Gastrocnemius medialis (tissue), 4 donors: Measurements from ENCODE around the gene FAM199X.

Experiments
- POLR2A ChIP-seq, 2 donors: fragments of 450-650 bp; IDR thresholded peaks; one replicate each; pipeline ENCODE4 v1.6.1; 2017; ENCODE audit warnings: antibody characterized with exemption in 2 of 2, mild to moderate bottlenecking in 2 of 2, moderate library complexity in 2 of 2
- TF ChIP-seq, protein P1 (sequence below), 5 experiments: fragments of 450-650 bp in 3 of 5; fragments of 200-600 bp in 2 of 5; sonication (generic) in 2 of 5; IDR thresholded peaks in 4 of 5; conservative IDR thresholded peaks in 1 of 5; 1 replicate in 4 of 5; 2 replicates in 1 of 5; pipeline ENCODE4 v1.5.1; 2016 to 2019; ENCODE audit warnings: antibody characterized with exemption in 5 of 5, mild to moderate bottlenecking in 3 of 5, moderate library complexity in 3 of 5

- TF ChIP-seq, protein P1, sequence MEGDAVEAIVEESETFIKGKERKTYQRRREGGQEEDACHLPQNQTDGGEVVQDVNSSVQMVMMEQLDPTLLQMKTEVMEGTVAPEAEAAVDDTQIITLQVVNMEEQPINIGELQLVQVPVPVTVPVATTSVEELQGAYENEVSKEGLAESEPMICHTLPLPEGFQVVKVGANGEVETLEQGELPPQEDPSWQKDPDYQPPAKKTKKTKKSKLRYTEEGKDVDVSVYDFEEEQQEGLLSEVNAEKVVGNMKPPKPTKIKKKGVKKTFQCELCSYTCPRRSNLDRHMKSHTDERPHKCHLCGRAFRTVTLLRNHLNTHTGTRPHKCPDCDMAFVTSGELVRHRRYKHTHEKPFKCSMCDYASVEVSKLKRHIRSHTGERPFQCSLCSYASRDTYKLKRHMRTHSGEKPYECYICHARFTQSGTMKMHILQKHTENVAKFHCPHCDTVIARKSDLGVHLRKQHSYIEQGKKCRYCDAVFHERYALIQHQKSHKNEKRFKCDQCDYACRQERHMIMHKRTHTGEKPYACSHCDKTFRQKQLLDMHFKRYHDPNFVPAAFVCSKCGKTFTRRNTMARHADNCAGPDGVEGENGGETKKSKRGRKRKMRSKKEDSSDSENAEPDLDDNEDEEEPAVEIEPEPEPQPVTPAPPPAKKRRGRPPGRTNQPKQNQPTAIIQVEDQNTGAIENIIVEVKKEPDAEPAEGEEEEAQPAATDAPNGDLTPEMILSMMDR (IDR thresholded peaks at IDR 0.05 in 4 of 5, conservative IDR thresholded peaks at IDR 0.05 in 1 of 5), result no peak
- TF ChIP-seq POLR2A (IDR thresholded peaks at IDR 0.05), result no peak
Measured at GRCh38 chrX:104166735-104167436, 633 bp downstream of the FAM199X start.
